ENCODE data around the gene WDR86. TPM values are rescaled to one million over a fixed set of nuclear protein-coding genes. Genes with fewer than 3 reads are reported as not detected.
A peak's percentile ranks its signal among the peaks of the same experiment; 100 is the strongest.

Gene WDR86
- polyA plus RNA-seq, 1 experiment: 0.04 TPM

DNA sequence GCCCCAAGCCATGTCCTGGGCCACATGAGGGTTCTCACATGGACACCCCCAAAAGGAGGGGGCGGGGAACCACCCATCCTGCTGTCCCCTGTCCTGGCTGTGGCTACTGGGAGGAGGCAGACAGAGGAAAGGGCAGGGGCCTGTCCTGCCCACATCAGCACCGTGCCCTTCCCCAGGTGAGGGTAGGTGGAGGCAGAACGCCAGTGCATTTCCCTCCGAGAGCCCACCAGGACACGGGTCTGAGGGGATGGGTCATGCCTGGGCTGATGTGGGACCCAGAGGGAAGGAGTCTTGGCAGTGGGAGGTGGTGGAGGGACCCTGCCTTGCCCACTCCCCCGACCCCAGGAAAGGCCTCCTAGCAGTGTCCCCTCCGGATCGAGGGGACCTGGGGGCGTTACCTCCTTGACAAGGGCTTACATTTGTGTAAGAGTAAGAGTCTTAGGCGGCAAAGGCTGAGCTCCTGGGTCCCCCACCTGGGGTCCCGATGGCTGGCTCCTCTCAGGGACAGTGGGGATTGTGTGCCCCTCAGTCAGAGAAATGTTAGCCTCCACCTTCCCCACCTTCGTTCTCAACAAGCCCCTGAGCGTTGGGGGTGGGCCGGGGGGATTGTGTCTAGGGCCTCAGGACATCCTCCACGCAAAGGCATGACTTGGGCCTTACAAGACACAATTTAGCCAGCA, 24.0 kb upstream of the WDR86 start:
- Histone ChIP-seq H3K4me3 (ENCODE audit: low read depth, low read length) (no peak overlapping the region), H3K27me3 (ENCODE audit: control insufficient read depth, insufficient read depth, low read length) (peaks cover 3% of the 10 kb centered on the region; the same call in 1 of the 2 replicates), H3K36me3 (ENCODE audit: control insufficient read depth, insufficient read depth, low read length) (no peaks in the 10 kb centered on the region)
- CTCF ChIA-PET: interaction anchor here (0.6 to 1.1 kb wide), 4 partner anchors 65 to 323 kb away, joined by 3 read pairs; no protein-coding TSS in a partner anchor
- DNase-seq (ENCODE audit: low read depth): no peak
- POLR2A ChIA-PET: no interaction called here
- TF ChIP-seq, protein P1, sequence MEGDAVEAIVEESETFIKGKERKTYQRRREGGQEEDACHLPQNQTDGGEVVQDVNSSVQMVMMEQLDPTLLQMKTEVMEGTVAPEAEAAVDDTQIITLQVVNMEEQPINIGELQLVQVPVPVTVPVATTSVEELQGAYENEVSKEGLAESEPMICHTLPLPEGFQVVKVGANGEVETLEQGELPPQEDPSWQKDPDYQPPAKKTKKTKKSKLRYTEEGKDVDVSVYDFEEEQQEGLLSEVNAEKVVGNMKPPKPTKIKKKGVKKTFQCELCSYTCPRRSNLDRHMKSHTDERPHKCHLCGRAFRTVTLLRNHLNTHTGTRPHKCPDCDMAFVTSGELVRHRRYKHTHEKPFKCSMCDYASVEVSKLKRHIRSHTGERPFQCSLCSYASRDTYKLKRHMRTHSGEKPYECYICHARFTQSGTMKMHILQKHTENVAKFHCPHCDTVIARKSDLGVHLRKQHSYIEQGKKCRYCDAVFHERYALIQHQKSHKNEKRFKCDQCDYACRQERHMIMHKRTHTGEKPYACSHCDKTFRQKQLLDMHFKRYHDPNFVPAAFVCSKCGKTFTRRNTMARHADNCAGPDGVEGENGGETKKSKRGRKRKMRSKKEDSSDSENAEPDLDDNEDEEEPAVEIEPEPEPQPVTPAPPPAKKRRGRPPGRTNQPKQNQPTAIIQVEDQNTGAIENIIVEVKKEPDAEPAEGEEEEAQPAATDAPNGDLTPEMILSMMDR (IDR thresholded peaks at IDR 0.05; ENCODE audit: insufficient read depth, low read depth, low read length): no peak

DNA sequence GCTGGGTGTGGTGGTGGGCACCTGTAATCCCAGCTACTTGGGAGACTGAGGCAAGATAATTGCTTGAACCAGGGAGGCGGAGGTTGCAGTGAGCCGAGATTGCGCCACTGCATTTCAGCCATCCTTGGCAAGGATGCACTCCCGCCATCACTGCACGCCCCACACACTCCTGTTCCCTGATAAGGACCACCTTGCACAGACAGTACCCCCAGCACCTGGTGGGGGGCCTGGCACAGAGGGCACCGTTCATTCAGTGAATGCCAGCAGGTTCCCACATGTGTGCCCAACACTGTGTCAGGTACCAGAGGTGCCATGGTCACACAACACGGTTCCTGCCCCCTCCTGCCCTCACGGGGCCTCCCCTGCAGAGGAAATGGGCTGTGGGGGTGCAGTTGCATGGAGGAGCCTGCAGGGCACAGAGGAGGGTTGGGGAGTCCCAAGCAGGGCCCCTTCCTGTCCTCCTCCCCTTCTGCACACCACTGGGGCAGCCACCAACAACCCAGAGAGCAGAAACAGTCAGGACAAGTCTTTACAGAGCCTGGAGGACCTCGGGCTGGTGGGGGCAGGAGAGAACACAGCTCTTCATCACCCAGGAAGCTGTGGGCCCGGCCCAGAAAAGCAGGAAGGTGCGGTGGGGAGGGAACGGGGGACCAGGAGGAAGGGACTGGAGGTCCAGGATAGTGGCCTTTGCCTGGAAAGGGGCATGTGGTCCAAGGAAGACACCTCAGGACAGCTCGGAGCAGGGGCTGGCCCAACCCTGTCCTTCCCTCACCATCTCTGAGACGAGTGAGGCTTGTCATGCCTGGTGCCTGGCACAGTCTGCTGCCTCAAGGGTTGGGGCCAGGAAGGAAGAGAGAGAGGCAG, 23.1 kb upstream of the WDR86 start:
- Histone ChIP-seq H3K36me3 (ENCODE audit: control insufficient read depth, insufficient read depth, low read length) (no peaks in the 10 kb centered on the region), H3K4me3 (ENCODE audit: low read depth, low read length) (no peak overlapping the region), H3K27me3 (ENCODE audit: control insufficient read depth, insufficient read depth, low read length) (peaks cover 1% of the 10 kb centered on the region; the same call in 1 of the 2 replicates)
- no peak for DNase-seq (ENCODE audit: low read depth)
- POLR2A ChIA-PET: no interaction called here
- TF ChIP-seq, protein P1 (IDR thresholded peaks at IDR 0.05; ENCODE audit: insufficient read depth, low read depth, low read length): peak; percentile 25; the same call in 1 of the 2 replicates
- CTCF ChIA-PET: interaction anchor here (0.6 to 1.5 kb wide), 6 partner anchors 16 to 322 kb away, joined by 3 to 4 read pairs (median 3); no protein-coding TSS in a partner anchor

DNA sequence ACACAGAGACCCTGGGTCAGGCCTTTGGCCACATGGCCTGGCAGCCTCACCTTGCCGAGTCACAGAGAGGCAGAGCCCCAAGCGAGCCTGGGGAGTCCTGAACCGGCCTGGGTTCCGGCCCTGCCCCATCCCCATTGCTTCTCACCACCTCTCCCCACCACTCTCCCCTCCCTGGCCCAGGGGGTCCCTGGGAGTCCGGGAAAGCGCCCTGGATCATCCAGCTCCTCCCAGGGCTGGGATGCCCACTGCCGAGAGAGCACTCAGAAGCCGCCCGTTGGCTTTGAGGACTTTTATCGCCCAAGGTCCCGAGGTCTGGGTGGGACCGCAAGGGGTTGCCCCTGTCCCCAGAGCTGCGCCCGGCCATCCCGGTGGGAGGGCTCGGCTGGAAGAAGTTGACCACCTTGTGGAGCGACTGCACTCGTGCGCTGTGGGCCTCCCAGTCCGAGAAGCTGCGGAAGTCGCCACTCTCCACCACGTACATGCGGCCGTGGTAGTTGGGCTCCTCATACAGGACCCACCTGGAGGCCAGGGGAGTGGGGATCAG, 22.0 kb upstream of the WDR86 start:
- DNase-seq (ENCODE audit: low read depth): no peak
- peaks cover 1% of the 10 kb centered on the region; the same call in 1 of the 2 replicates for H3K27me3 ChIP-seq (ENCODE audit: control insufficient read depth, insufficient read depth, low read length)
- TF ChIP-seq, protein P1 (IDR thresholded peaks at IDR 0.05; ENCODE audit: insufficient read depth, low read depth, low read length): no peak
- ChIA-PET CTCF (interaction anchor here (1.1 to 1.5 kb wide), 2 partner anchors 17 to 65 kb away, joined by 3 to 4 read pairs; no protein-coding TSS in a partner anchor), POLR2A (no interaction called here)
- no peak overlapping the region for H3K4me3 ChIP-seq (ENCODE audit: low read depth, low read length)
- no peaks in the 10 kb centered on the region for H3K36me3 ChIP-seq (ENCODE audit: control insufficient read depth, insufficient read depth, low read length)

DNA sequence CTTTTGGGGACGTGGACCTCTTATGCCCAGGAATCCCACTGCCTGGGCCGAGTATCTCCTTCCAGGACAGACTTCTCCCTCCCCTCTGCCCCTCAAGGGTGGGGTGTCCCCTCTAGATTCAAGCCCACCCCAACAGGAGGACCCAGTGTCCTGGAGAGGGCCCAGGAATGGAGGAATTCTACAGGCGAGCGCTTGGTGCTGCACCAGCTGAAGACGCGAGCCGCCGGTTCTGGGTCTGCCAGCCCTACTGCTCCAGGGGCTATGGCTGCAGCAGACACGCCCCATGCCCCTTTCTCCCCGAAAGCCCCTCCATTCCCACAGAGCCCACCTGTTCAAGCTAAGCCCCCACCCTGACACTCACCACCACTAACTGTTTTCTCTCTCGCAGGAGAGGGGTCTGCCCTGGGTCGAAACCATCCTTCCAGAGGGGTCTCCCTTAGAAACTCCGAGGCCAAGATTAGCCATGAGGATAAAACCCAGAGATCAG, 21.5 kb upstream of the WDR86 start:
- TF ChIP-seq, protein P1 (IDR thresholded peaks at IDR 0.05; ENCODE audit: insufficient read depth, low read depth, low read length): no peak
- Histone ChIP-seq H3K27me3 (ENCODE audit: control insufficient read depth, insufficient read depth, low read length) (peaks cover 1% of the 10 kb centered on the region; the same call in 1 of the 2 replicates), H3K4me3 (ENCODE audit: low read depth, low read length) (no peak overlapping the region), H3K36me3 (ENCODE audit: control insufficient read depth, insufficient read depth, low read length) (no peaks in the 10 kb centered on the region)
- ChIA-PET CTCF (interaction anchor here (1.1 kb wide), 1 partner anchor 65 kb away, joined by 3 read pairs; no protein-coding TSS in a partner anchor), POLR2A (no interaction called here)
- no peak for DNase-seq (ENCODE audit: low read depth)
